NCI-H2171 (cell line): ENCODE data around the gene MAN1A1.

Experiments
- DNase-seq: peaks from one replicate; lab custom pipeline; 2025; lab: John Stamatoyannopoulos, UW

MAN1A1 gene

GRCh38 chr6:119195204-119195603 is 154.4 kb downstream of the MAN1A1 start:
- no peak for DNase-seq

- DNase-seq: no peak
These were observed 155.9 kb downstream of the MAN1A1 start for GRCh38 chr6:119193707-119194106.

- DNase-seq: no peak
These were observed 157.4 kb downstream of the MAN1A1 start for GRCh38 chr6:119192200-119192599.

- DNase-seq: no peak
These were observed 159.4 kb downstream of the MAN1A1 start for GRCh38 chr6:119190176-119190575.

- DNase-seq: no peak
These were observed 160.1 kb downstream of the MAN1A1 start for GRCh38 chr6:119189498-119189897.

- no peak for DNase-seq
These were observed 162.0 kb downstream of the MAN1A1 start for GRCh38 chr6:119187596-119187995.

GRCh38 chr6:119186490-119186889 is 163.1 kb downstream of the MAN1A1 start:
- DNase-seq: no peak

- no peak for DNase-seq
These were observed 165.4 kb downstream of the MAN1A1 start for GRCh38 chr6:119184008-119184648.

- DNase-seq: no peak
These were observed 166.1 kb downstream of the MAN1A1 start for GRCh38 chr6:119183457-119183856.

GRCh38 chr6:119182875-119183274 is 166.7 kb downstream of the MAN1A1 start:
- DNase-seq: no peak

- no peak for DNase-seq
These were observed 167.3 kb downstream of the MAN1A1 start for GRCh38 chr6:119182216-119182803.

- no peak for DNase-seq
These were observed 168.5 kb downstream of the MAN1A1 start for GRCh38 chr6:119181046-119181445.

- DNase-seq: no peak
These were observed 169.7 kb downstream of the MAN1A1 start for GRCh38 chr6:119179842-119180241.

GRCh38 chr6:119179062-119179461 is 170.5 kb downstream of the MAN1A1 start:
- DNase-seq: no peak

- DNase-seq: no peak
These were observed 173.1 kb downstream of the MAN1A1 start for GRCh38 chr6:119176445-119176844.

GRCh38 chr6:119174879-119175817 is 174.4 kb downstream of the MAN1A1 start:
- no peak for DNase-seq

- DNase-seq: no peak
These were observed 175.5 kb downstream of the MAN1A1 start for GRCh38 chr6:119174085-119174445.

- DNase-seq: no peak
These were observed 176.1 kb downstream of the MAN1A1 start for GRCh38 chr6:119173249-119174084.

- DNase-seq: no peak
These were observed 176.7 kb downstream of the MAN1A1 start for GRCh38 chr6:119172824-119173223.

- no peak for DNase-seq
These were observed 177.5 kb downstream of the MAN1A1 start for GRCh38 chr6:119171864-119172588.

- no peak for DNase-seq
These were observed 178.3 kb downstream of the MAN1A1 start for GRCh38 chr6:119171088-119171841.
